K562 (cell line): Measurements from ENCODE around the gene FMO3. TPM values are rescaled to one million over a fixed set of nuclear protein-coding genes. Genes with fewer than 3 reads are reported as not detected.

Experiments used
- BCOR ChIP-seq: fragments of 450-650 bp; IDR thresholded peaks from 2 replicates; pipeline ENCODE4 v1.6.1; 2016
- MIER1 ChIP-seq: fragments of 450-650 bp; IDR thresholded peaks from 2 replicates; pipeline ENCODE4 v1.6.1; 2016; ENCODE audit warnings: antibody characterized with exemption, mild to moderate bottlenecking, low read depth
- MYBL2 ChIP-seq, 2 experiments: fragments of 450-650 bp in 1 of 2; sonication (generic) in 1 of 2; formaldehyde crosslinking in 1 of 2; IDR thresholded peaks; 2 replicates each; pipeline versions ENCODE4 v1.6.1 to v1.8.1; 2017 to 2022; ENCODE audit warnings: borderline replicate concordance in 1 of 2, inconsistent platforms in 1 of 2, low read depth in 1 of 2, mild to moderate bottlenecking in 1 of 2, missing genetic modification reagents in 1 of 2, moderate library complexity in 1 of 2
- NFE2 ChIP-seq: IDR thresholded peaks from 2 replicates; pipeline ENCODE4 v1.6.1; 2014; ENCODE audit warnings: antibody characterized with exemption, low read depth
- ZC3H4 ChIP-seq: sonication (generic); formaldehyde crosslinking; IDR thresholded peaks from 2 replicates; pipeline ENCODE4 v1.9.0; 2021; ENCODE audit warnings: missing genetic modification reagents, borderline replicate concordance
- ZNF263 ChIP-seq: sonication (generic); formaldehyde crosslinking; IDR thresholded peaks from 2 replicates; pipeline ENCODE4 v1.8.0; 2022; ENCODE audit warnings: mild to moderate bottlenecking, missing genetic modification reagents, borderline replicate concordance
- polyA plus RNA-seq, 8 experiments: library from polyadenylated mRNA; depleted of rRNA in 4 of 8; stranded (reverse) in 5 of 8; unstranded in 3 of 8; fragments of >200 nt; fragmentation: Nextera tagmentation in 2 of 8; fragmentation: Illumina TruSeq in 1 of 8; extraction: Ambion mirVana in 2 of 8; extraction: Trizol in 1 of 8; gene quantifications; 2 replicates each; pipeline versions ENCODE4 v1.2.1 to v1.2.3, GENCODE V29; 2011 to 2014; ENCODE audit warnings: inconsistent platforms in 1 of 8, missing spikeins in 1 of 8
- total RNA-seq, 7 experiments: library from RNA; depleted of rRNA in 6 of 7; stranded (reverse); fragments of >200 nt in 6 of 7; fragmentation: Illumina TruSeq in 2 of 7; extraction: Trizol in 2 of 7; gene quantifications; 2 replicates each; pipeline versions ENCODE4 v1.2.1 to v1.2.3, GENCODE V29; 2011 to 2021; ENCODE audit warnings: low replicate concordance in 1 of 7
- TF ChIP-seq, protein P1 (sequence below): IDR thresholded peaks from 2 replicates; pipeline ENCODE4 v1.6.1; 2011; ENCODE audit warnings: borderline replicate concordance, low read depth, mild to moderate bottlenecking, moderate library complexity, low read length; ENCODE audit not compliant: insufficient read depth, poor library complexity, severe bottlenecking
- TF ChIP-seq, protein P2 (sequence below): fragments of 450-650 bp; IDR thresholded peaks from 2 replicates; pipeline ENCODE4 v1.6.1; 2017; ENCODE audit warnings: antibody characterized with exemption, mild to moderate bottlenecking
- TF ChIP-seq, protein P3 (sequence below): sonication (generic); formaldehyde crosslinking; IDR thresholded peaks from 2 replicates; pipeline ENCODE4 v1.8.1; 2022; ENCODE audit warnings: missing genetic modification reagents

FMO3 gene
- total and polyA plus RNA-seq, 9 of the 15 experiments (the other 6 are each of a cell fraction or from before 2014, with no cell fraction given) = not detected

DNA sequence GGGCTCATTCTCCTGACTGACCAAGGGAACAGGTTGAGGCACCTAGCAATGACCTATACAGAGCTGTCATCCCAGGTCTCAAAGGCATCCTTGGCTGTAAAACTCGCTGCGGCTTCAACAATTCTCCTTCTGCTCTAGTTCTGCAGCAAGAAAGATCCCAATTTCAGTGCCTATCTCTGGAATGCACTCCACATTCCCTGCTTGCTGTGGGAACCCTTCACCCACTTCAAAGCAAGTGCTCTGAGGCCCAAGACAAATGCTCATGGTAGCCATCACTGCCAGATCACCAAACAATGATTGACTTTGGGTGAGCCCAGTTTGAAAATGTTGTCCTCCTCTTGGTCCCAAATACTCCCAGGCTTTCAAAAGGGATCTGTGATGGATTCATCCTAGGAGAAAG, 37.7 kb upstream of the FMO3 start (continued):
- TF ChIP-seq, protein P1, sequence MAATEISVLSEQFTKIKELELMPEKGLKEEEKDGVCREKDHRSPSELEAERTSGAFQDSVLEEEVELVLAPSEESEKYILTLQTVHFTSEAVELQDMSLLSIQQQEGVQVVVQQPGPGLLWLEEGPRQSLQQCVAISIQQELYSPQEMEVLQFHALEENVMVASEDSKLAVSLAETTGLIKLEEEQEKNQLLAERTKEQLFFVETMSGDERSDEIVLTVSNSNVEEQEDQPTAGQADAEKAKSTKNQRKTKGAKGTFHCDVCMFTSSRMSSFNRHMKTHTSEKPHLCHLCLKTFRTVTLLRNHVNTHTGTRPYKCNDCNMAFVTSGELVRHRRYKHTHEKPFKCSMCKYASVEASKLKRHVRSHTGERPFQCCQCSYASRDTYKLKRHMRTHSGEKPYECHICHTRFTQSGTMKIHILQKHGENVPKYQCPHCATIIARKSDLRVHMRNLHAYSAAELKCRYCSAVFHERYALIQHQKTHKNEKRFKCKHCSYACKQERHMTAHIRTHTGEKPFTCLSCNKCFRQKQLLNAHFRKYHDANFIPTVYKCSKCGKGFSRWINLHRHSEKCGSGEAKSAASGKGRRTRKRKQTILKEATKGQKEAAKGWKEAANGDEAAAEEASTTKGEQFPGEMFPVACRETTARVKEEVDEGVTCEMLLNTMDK = no peak
- TF ChIP-seq MYBL2 (IDR thresholded peaks at IDR 0.05; ENCODE audit: low read depth) (no peak), MYBL2 (CRISPR knock-in tag; IDR thresholded peaks at IDR 0.05; ENCODE audit: borderline replicate concordance) (no peak), BCOR (no peak), ZC3H4 (CRISPR knock-in tag) (no peak), MIER1 (no peak), ZNF263 (no peak), NFE2 (no peak)
- TF ChIP-seq, protein P2, sequence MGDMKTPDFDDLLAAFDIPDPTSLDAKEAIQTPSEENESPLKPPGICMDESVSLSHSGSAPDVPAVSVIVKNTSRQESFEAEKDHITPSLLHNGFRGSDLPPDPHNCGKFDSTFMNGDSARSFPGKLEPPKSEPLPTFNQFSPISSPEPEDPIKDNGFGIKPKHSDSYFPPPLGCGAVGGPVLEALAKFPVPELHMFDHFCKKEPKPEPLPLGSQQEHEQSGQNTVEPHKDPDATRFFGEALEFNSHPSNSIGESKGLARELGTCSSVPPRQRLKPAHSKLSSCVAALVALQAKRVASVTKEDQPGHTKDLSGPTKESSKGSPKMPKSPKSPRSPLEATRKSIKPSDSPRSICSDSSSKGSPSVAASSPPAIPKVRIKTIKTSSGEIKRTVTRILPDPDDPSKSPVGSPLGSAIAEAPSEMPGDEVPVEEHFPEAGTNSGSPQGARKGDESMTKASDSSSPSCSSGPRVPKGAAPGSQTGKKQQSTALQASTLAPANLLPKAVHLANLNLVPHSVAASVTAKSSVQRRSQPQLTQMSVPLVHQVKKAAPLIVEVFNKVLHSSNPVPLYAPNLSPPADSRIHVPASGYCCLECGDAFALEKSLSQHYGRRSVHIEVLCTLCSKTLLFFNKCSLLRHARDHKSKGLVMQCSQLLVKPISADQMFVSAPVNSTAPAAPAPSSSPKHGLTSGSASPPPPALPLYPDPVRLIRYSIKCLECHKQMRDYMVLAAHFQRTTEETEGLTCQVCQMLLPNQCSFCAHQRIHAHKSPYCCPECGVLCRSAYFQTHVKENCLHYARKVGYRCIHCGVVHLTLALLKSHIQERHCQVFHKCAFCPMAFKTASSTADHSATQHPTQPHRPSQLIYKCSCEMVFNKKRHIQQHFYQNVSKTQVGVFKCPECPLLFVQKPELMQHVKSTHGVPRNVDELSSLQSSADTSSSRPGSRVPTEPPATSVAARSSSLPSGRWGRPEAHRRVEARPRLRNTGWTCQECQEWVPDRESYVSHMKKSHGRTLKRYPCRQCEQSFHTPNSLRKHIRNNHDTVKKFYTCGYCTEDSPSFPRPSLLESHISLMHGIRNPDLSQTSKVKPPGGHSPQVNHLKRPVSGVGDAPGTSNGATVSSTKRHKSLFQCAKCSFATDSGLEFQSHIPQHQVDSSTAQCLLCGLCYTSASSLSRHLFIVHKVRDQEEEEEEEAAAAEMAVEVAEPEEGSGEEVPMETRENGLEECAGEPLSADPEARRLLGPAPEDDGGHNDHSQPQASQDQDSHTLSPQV = no peak
- TF ChIP-seq, protein P3, sequence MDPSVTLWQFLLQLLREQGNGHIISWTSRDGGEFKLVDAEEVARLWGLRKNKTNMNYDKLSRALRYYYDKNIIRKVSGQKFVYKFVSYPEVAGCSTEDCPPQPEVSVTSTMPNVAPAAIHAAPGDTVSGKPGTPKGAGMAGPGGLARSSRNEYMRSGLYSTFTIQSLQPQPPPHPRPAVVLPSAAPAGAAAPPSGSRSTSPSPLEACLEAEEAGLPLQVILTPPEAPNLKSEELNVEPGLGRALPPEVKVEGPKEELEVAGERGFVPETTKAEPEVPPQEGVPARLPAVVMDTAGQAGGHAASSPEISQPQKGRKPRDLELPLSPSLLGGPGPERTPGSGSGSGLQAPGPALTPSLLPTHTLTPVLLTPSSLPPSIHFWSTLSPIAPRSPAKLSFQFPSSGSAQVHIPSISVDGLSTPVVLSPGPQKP (CRISPR knock-in tag) = no peak
- TF ChIP-seq, all 486 proteins: peak for 0
